ENCODE measurements around the gene ZCCHC10. TPM values are rescaled to one million over a fixed set of nuclear protein-coding genes. Genes with fewer than 3 reads are reported as not detected.

Gene ZCCHC10
- total RNA-seq, 1 donor from 2014 or later = 16.7 TPM

DNA sequence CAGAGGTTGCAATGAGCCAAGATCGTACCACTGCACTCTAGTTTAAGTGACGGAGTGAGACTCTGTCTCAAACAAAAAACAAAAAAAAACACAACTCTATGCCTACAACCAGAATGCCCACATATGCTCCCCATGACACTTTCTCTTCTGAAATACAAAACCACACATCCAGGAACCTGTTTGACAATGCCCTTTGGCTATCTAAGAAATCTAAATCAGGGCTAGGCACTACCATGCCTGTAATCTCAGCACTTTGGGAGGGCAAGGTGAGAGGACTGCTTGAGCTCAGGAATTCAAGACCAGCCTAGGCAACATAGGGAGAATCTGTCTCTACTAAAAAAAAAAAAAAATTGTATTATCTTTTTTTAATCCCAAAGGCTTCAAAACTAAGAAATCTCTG, 73.5 kb downstream of the ZCCHC10 start:
- ATAC-seq (no peak), DNase-seq (no peak)
- intact Hi-C loops (cut with micrococcal nuclease) = loop anchor here (10.0 kb wide), 1 partner anchor 78 kb away; the partner anchor contains the start of gene LEAP2

DNA sequence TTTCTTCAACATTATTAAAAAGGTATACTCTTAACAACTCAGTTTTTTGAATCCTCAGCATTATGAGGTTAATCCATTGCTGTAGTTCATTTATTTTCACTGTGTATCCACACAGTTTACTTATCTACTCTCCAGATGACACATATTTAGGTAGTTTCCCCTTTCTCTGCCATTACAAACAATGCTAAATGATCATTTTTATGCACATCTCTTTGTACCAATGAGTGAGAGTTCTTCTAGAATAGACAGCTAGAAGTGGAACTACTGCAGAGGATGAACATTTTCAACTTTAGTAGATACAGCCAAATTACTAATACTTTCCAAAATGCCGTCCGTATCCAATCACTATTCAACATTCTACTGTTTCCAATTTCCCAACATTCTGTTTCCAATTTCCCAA, 74.5 kb downstream of the ZCCHC10 start:
- ATAC-seq (no peak), DNase-seq (no peak)
- intact Hi-C loops (cut with micrococcal nuclease) = loop anchor here (10.0 kb wide), 1 partner anchor 77 kb away; the partner anchor contains the start of gene LEAP2

DNA sequence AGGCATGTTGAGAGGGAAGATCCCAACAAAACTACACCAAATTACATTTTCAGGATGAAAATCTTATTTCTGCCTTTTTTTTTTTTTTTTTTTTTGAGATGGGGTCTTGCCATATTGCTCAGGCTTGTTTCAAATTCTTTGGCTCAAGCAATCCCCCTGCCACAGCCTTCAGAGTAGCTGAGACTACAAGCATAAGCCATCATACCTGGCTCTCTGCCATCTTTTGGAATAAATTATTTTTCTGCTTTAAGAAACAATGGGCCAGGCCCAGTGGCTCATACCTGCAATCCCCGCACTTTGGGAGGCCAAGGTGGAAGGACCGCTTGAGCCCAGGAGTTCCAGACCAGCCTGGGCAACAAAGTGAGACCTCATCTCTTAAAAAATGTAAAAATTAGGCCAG, 77.2 kb downstream of the ZCCHC10 start:
- no peak for DNase-seq
- ATAC-seq = no peak
- intact Hi-C loops (cut with micrococcal nuclease) = no loop called here

DNA sequence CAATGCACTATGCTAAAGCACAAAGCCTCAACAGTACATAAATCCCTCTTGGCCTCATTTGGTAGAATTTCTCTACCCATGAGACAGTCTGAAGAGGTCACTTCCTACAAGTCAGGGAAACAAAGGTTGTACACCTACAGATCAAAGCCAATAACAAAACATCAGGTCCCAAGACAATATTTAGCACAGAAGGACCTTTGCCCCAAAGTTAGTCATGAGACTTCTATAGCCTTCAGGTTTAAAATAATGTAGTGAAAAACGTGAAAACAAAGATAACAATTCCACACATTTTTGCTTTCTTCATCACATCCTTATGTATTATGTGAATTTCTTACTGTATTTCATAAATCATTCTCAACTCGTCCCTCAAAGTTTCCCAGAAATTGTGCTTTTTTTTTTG, 78.7 kb downstream of the ZCCHC10 start:
- ATAC-seq = no peak
- no peak for DNase-seq
- intact Hi-C loops (cut with micrococcal nuclease) = no loop called here

Other genes starting within 250 kb of the ZCCHC10 start
- gene SEPTIN8, start 249.3 kb downstream of the ZCCHC10 start, total RNA-seq = 30.4 TPM
- 0.17 TPM for gene SOWAHA, start 213.2 kb downstream of the ZCCHC10 start, total RNA-seq
- gene SHROOM1, start 195.9 kb downstream of the ZCCHC10 start, total RNA-seq = 5.7 TPM
- gene GDF9, start 160.1 kb downstream of the ZCCHC10 start, total RNA-seq = 0.30 TPM
- 1,703 TPM for gene UQCRQ, start 159.9 kb downstream of the ZCCHC10 start, total RNA-seq
- 0.89 TPM for gene LEAP2, start 152.9 kb downstream of the ZCCHC10 start, total RNA-seq
- gene AFF4, start 62.9 kb downstream of the ZCCHC10 start, total RNA-seq = 33.0 TPM
- 74.3 TPM for gene HSPA4, start 25.5 kb upstream of the ZCCHC10 start, total RNA-seq